Trophoblast cell (in vitro differentiated cells and primary cell): ENCODE measurements around the gene ANKRD37.
A peak's percentile ranks its signal among the peaks of the same experiment; 100 is the strongest.

Experiments used
- DNase-seq, 2 donors: peaks; one replicate each; pipeline ENCODE4 v3.0.0-alpha.2; 2016
- H2AFZ ChIP-seq: 2 replicates; pipeline ENCODE4 v1.6.1; 2013; ENCODE audit warnings: low read length, moderate library complexity, mild to moderate bottlenecking; ENCODE audit not compliant: insufficient read depth, poor library complexity
- H2AK5ac ChIP-seq: 2 replicates; pipeline ENCODE4 v1.6.1; 2013; ENCODE audit warnings: mild to moderate bottlenecking, low read length
- H2BK120ac ChIP-seq: 2 replicates; pipeline ENCODE4 v1.6.1; 2013; ENCODE audit warnings: low read length, mild to moderate bottlenecking, moderate library complexity; ENCODE audit not compliant: insufficient read depth, poor library complexity
- H2BK12ac ChIP-seq: 2 replicates; pipeline ENCODE4 v1.6.1; 2013; ENCODE audit warnings: mild to moderate bottlenecking, low read length, moderate library complexity
- H2BK5ac ChIP-seq: 2 replicates; pipeline ENCODE4 v1.6.1; 2013; ENCODE audit warnings: low read length, low read depth, moderate library complexity, mild to moderate bottlenecking; ENCODE audit not compliant: poor library complexity
- H3K14ac ChIP-seq: 2 replicates; pipeline ENCODE4 v1.6.1; 2013; ENCODE audit warnings: mild to moderate bottlenecking, low read length
- H3K18ac ChIP-seq: 2 replicates; pipeline ENCODE4 v1.6.1; 2013; ENCODE audit warnings: mild to moderate bottlenecking, low read length
- H3K23ac ChIP-seq: 2 replicates; pipeline ENCODE4 v1.6.1; 2013; ENCODE audit warnings: low read length
- H3K27ac ChIP-seq: 2 replicates; pipeline ENCODE4 v1.5.1; 2013; ENCODE audit warnings: low read depth, mild to moderate bottlenecking, inconsistent platforms, low read length, moderate library complexity
- H3K27me3 ChIP-seq: 2 replicates; pipeline ENCODE4 v1.6.1; 2013; ENCODE audit warnings: inconsistent platforms, mild to moderate bottlenecking, low read length, moderate library complexity; ENCODE audit not compliant: insufficient read depth
- H3K36me3 ChIP-seq, 2 experiments: 1 replicate in 1 of 2; 2 replicates in 1 of 2; pipeline ENCODE4 v1.6.1; 2013; ENCODE audit warnings: low read length in 2 of 2, mild to moderate bottlenecking in 2 of 2, moderate library complexity in 1 of 2; ENCODE audit not compliant: insufficient read depth in 2 of 2, control insufficient read depth in 1 of 2
- H3K4ac ChIP-seq: 2 replicates; pipeline ENCODE4 v1.6.1; 2013; ENCODE audit warnings: low read depth, mild to moderate bottlenecking, low read length, moderate library complexity
- H3K4me1 ChIP-seq, 2 experiments: 1 replicate in 1 of 2; 2 replicates in 1 of 2; pipeline ENCODE4 v1.6.1; 2013; ENCODE audit warnings: low read length in 2 of 2, mild to moderate bottlenecking in 2 of 2, moderate library complexity in 1 of 2; ENCODE audit not compliant: insufficient read depth in 2 of 2, control insufficient read depth in 1 of 2
- H3K4me2 ChIP-seq: 2 replicates; pipeline ENCODE4 v1.6.1; 2013; ENCODE audit warnings: inconsistent platforms, mild to moderate bottlenecking, low read length, moderate library complexity
- H3K4me3 ChIP-seq: 2 replicates; pipeline ENCODE4 v1.5.1; 2013; ENCODE audit warnings: mild to moderate bottlenecking, low read depth, low read length, inconsistent platforms
- H3K79me1 ChIP-seq: one replicate; pipeline ENCODE4 v1.6.1; 2013; ENCODE audit warnings: low read length
- H3K79me2 ChIP-seq: 2 replicates; pipeline ENCODE4 v1.6.1; 2013; ENCODE audit warnings: low read length, mild to moderate bottlenecking; ENCODE audit not compliant: control insufficient read depth, insufficient read depth, poor library complexity
- H3K9ac ChIP-seq: 2 replicates; pipeline ENCODE4 v1.6.1; 2013; ENCODE audit warnings: mild to moderate bottlenecking, low read length
- H3K9me3 ChIP-seq: 2 replicates; pipeline ENCODE4 v1.6.1; 2013; ENCODE audit warnings: low read depth, mild to moderate bottlenecking, control low read depth, inconsistent platforms, low read length; ENCODE audit not compliant: insufficient read depth
- H4K12ac ChIP-seq: 2 replicates; pipeline ENCODE4 v1.6.1; 2013; ENCODE audit warnings: low read depth, mild to moderate bottlenecking, low read length, moderate library complexity
- H4K8ac ChIP-seq: 2 replicates; pipeline ENCODE4 v1.6.1; 2013; ENCODE audit warnings: low read depth, mild to moderate bottlenecking, low read length, moderate library complexity
- H4K91ac ChIP-seq: one replicate; pipeline ENCODE4 v1.6.1; 2013; ENCODE audit warnings: low read depth, mild to moderate bottlenecking, low read length, moderate library complexity
- WGBS: extraction: QIAGEN DNeasy Blood & Tissue Kit; methylation state at CpG from one replicate; pipeline ENCODE4 v1.1.7; 2013; ENCODE audit warnings: missing lambda C conversion rate; ENCODE audit not compliant: insufficient read length, insufficient coverage; ENCODE audit errors: extremely low coverage; 5-methylcytosine and 5-hydroxymethylcytosine counted together

ANKRD37 gene

GRCh38 chr4:185416955-185417354 is 20.3 kb downstream of the ANKRD37 start:
- no peak overlapping the region for H3K18ac ChIP-seq
- H3K9me3 ChIP-seq = no peaks in the 10 kb centered on the region
- H4K8ac ChIP-seq = no peak overlapping the region
- no peak for DNase-seq
- H3K23ac ChIP-seq = no peak overlapping the region
- H3K14ac ChIP-seq = no peak overlapping the region
- H3K79me1 ChIP-seq = no peaks in the 10 kb centered on the region
- no peak overlapping the region for H2BK12ac ChIP-seq
- H3K36me3 ChIP-seq = peaks cover 0 to 10% of the 10 kb centered on the region in 2 experiments
- H2BK120ac ChIP-seq = no peak overlapping the region
- no peak overlapping the region for H2AFZ ChIP-seq
- H3K27ac ChIP-seq = no peak overlapping the region
- no peak overlapping the region for H4K12ac ChIP-seq
- H3K4ac ChIP-seq = no peak overlapping the region
- no peak overlapping the region for H3K9ac ChIP-seq
- no peak overlapping the region for H3K4me2 ChIP-seq
- H3K79me2 ChIP-seq = no peaks in the 10 kb centered on the region
- no peaks in the 10 kb centered on the region for H3K4me1 ChIP-seq
- H3K27me3 ChIP-seq = no peaks in the 10 kb centered on the region
- H4K91ac ChIP-seq = no peak overlapping the region
- H2BK5ac ChIP-seq = no peak overlapping the region
- no peak overlapping the region for H2AK5ac ChIP-seq
- H3K4me3 ChIP-seq = no peak overlapping the region

- DNase-seq = no peak
- no peak overlapping the region for H3K23ac ChIP-seq
- no peak overlapping the region for H3K4me3 ChIP-seq
- H3K14ac ChIP-seq = no peak overlapping the region
- H3K27ac ChIP-seq = no peak overlapping the region
- no peak overlapping the region for H4K12ac ChIP-seq
- peaks cover 9% of the 10 kb centered on the region for H3K79me1 ChIP-seq
- H4K91ac ChIP-seq = no peak overlapping the region
- H4K8ac ChIP-seq = no peak overlapping the region
- H3K4me2 ChIP-seq = no peak overlapping the region
- H3K27me3 ChIP-seq = no peaks in the 10 kb centered on the region
- no peak overlapping the region for H2BK5ac ChIP-seq
- peaks cover 0 to 6% of the 10 kb centered on the region in 2 experiments for H3K4me1 ChIP-seq
- H3K79me2 ChIP-seq = peaks cover 7% of the 10 kb centered on the region
- H2AFZ ChIP-seq = no peak overlapping the region
- H3K36me3 ChIP-seq = peaks cover 2 to 4% of the 10 kb centered on the region in 2 experiments
- no peak overlapping the region for H2BK12ac ChIP-seq
- no peak overlapping the region for H3K4ac ChIP-seq
- H3K9ac ChIP-seq = no peak overlapping the region
- WGBS = no CpG with 5 or more reads among the region's 2 CpGs
- no peak overlapping the region for H3K18ac ChIP-seq
- H2AK5ac ChIP-seq = no peak overlapping the region
- H2BK120ac ChIP-seq = no peak overlapping the region
- H3K9me3 ChIP-seq = no peaks in the 10 kb centered on the region
Observed at GRCh38 chr4:185421366-185422124, 24.9 kb downstream of the ANKRD37 start.

GRCh38 chr4:185424905-185425646 is 28.4 kb downstream of the ANKRD37 start:
- Histone ChIP-seq H3K4me2 (peak overlapping the region; percentile 97), H2AK5ac (no peak overlapping the region), H3K9me3 (no peaks in the 10 kb centered on the region), H4K12ac (peak overlapping the region; percentile 54), H4K91ac (peak overlapping the region; percentile 87), H3K4ac (peak overlapping the region; percentile 53), H3K4me1 (peaks cover 0 to 6% of the 10 kb centered on the region in 2 experiments), H2BK12ac (no peak overlapping the region), H3K36me3 (peaks cover 0 to 2% of the 10 kb centered on the region in 2 experiments), H2BK120ac (peak overlapping the region; percentile 95), H3K79me2 (peaks cover 7% of the 10 kb centered on the region), H3K27ac (no peak overlapping the region), H2AFZ (peak overlapping the region; percentile 92), H3K18ac (peak overlapping the region; percentile 87), H3K27me3 (no peaks in the 10 kb centered on the region), H3K9ac (peak overlapping the region; percentile 89), H3K4me3 (peak overlapping the region; percentile 92), H3K23ac (no peak overlapping the region), H3K79me1 (peaks cover 9% of the 10 kb centered on the region), H4K8ac (peak overlapping the region; percentile 85), H3K14ac (peak overlapping the region; percentile 87), H2BK5ac (peak overlapping the region; percentile 96)
- peak in 1 of 2 donors; percentile 56 for DNase-seq
- WGBS = no CpG with 5 or more reads among the region's 13 CpGs

- peak within 1 kb of the TSS; percentile 92 for H3K4me3 ChIP-seq
- peak within 1 kb of the TSS; percentile 66 for H2BK12ac ChIP-seq
- peak within 1 kb of the TSS; percentile 92 for H2AFZ ChIP-seq
- H3K4me1 ChIP-seq = peaks cover 0 to 6% of the 10 kb centered on the region in 2 experiments
- H3K4me2 ChIP-seq = peak within 1 kb of the TSS; percentile 97
- peak within 1 kb of the TSS; percentile 87 for H3K18ac ChIP-seq
- H3K14ac ChIP-seq = peak within 1 kb of the TSS; percentile 87
- H4K91ac ChIP-seq = peak within 1 kb of the TSS; percentile 87
- DNase-seq = peak; percentile 91 to 95
- H3K23ac ChIP-seq = no peak within 1 kb of the TSS
- peak within 1 kb of the TSS; percentile 54 for H4K12ac ChIP-seq
- H3K79me2 ChIP-seq = peaks cover 7% of the 10 kb centered on the region
- peak within 1 kb of the TSS; percentile 89 for H3K9ac ChIP-seq
- no peak within 1 kb of the TSS for H2AK5ac ChIP-seq
- H3K27me3 ChIP-seq = no peaks in the 10 kb centered on the region
- WGBS = no CpG with 5 or more reads among the region's 66 CpGs
- peak within 1 kb of the TSS; percentile 96 for H2BK5ac ChIP-seq
- H3K9me3 ChIP-seq = no peaks in the 10 kb centered on the region
- H3K4ac ChIP-seq = peak within 1 kb of the TSS; percentile 53
- H4K8ac ChIP-seq = peak within 1 kb of the TSS; percentile 85
- H3K79me1 ChIP-seq = peaks cover 9% of the 10 kb centered on the region
- no peak within 1 kb of the TSS for H3K27ac ChIP-seq
- H3K36me3 ChIP-seq = peaks cover 0 to 2% of the 10 kb centered on the region in 2 experiments
- H2BK120ac ChIP-seq = peak within 1 kb of the TSS; percentile 95
Observed at GRCh38 chr4:185425647-185426352, 29.2 kb downstream of the ANKRD37 start, which contains the start of gene UFSP2. Gene UFSP2 (minus strand): TSS chr4:185425964. CDS start chr4:185425868, 96 bp downstream.
